ENCODE measurements around the gene CC2D1A. TPM values are rescaled to one million over a fixed set of nuclear protein-coding genes. Genes with fewer than 3 reads are reported as not detected.

The CC2D1A gene
- total and polyA plus RNA-seq, 2 experiments from 2014 or later = 23.1 to 39.7 TPM

DNA sequence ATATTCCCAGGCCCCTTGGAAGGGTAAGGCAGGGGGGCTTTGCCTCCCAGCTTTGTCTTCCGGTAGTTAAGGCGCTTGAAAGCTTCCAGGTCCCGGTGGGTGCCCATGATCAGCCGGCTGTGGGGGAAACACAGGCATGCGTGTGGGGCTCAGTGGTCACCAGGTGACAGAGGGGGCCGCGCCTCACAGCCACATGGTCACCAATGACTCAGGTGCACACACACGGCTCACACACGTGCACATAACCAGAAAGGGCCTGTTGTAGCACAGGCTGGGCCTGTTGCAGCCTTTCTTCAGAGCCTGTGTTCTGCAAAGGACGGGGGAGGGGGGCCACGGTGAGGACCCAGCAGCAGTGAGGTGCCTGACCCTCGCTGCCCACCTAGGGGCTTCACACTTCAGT lies 23.2 kb upstream of the CC2D1A start (continued):
- TF ChIP-seq, protein P1, sequence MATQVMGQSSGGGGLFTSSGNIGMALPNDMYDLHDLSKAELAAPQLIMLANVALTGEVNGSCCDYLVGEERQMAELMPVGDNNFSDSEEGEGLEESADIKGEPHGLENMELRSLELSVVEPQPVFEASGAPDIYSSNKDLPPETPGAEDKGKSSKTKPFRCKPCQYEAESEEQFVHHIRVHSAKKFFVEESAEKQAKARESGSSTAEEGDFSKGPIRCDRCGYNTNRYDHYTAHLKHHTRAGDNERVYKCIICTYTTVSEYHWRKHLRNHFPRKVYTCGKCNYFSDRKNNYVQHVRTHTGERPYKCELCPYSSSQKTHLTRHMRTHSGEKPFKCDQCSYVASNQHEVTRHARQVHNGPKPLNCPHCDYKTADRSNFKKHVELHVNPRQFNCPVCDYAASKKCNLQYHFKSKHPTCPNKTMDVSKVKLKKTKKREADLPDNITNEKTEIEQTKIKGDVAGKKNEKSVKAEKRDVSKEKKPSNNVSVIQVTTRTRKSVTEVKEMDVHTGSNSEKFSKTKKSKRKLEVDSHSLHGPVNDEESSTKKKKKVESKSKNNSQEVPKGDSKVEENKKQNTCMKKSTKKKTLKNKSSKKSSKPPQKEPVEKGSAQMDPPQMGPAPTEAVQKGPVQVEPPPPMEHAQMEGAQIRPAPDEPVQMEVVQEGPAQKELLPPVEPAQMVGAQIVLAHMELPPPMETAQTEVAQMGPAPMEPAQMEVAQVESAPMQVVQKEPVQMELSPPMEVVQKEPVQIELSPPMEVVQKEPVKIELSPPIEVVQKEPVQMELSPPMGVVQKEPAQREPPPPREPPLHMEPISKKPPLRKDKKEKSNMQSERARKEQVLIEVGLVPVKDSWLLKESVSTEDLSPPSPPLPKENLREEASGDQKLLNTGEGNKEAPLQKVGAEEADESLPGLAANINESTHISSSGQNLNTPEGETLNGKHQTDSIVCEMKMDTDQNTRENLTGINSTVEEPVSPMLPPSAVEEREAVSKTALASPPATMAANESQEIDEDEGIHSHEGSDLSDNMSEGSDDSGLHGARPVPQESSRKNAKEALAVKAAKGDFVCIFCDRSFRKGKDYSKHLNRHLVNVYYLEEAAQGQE (IDR thresholded peaks at IDR 0.05; ENCODE audit: unreplicated experiment) = no peak
- TF ChIP-seq NANOG (IDR thresholded peaks at IDR 0.05; ENCODE audit: borderline replicate concordance) (no peak), POLR2AphosphoS5 (IDR thresholded peaks at IDR 0.05; ENCODE audit: low read depth) (no peak), EZH2phosphoT487 (IDR thresholded peaks at IDR 0.05; ENCODE audit: unreplicated experiment) (no peak)
- TF ChIP-seq, protein P2, sequence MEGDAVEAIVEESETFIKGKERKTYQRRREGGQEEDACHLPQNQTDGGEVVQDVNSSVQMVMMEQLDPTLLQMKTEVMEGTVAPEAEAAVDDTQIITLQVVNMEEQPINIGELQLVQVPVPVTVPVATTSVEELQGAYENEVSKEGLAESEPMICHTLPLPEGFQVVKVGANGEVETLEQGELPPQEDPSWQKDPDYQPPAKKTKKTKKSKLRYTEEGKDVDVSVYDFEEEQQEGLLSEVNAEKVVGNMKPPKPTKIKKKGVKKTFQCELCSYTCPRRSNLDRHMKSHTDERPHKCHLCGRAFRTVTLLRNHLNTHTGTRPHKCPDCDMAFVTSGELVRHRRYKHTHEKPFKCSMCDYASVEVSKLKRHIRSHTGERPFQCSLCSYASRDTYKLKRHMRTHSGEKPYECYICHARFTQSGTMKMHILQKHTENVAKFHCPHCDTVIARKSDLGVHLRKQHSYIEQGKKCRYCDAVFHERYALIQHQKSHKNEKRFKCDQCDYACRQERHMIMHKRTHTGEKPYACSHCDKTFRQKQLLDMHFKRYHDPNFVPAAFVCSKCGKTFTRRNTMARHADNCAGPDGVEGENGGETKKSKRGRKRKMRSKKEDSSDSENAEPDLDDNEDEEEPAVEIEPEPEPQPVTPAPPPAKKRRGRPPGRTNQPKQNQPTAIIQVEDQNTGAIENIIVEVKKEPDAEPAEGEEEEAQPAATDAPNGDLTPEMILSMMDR (conservative IDR thresholded peaks at IDR 0.05; ENCODE audit: low read depth in 2 of 2) = no peak

DNA sequence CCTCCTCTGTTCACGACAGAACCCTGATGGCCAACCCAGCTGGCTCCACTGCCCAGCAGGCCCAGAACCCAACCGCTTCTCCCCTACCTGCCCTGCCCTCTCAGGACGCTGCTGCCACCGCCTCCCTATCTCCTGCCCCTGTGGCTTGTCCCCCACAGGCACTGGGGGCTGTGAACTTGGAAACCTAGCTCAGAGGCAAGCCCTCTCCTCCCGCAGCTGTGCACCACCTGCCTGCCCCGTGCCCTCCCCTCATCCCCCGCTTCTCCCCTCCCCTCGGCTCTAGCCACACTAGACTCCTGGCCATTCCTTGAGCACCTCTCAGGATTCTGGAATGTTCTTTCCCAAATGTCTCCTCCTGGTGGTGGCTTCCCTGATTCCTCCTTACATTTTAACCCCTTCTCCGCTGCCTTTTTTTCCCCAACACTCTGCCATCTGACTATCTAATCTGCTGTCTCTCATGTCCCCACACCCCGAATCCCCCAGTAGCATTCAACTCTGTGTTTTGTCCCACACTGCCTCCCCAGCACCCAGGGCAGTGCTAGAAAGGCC lies 22.4 kb upstream of the CC2D1A start:
- Mint-ChIP-seq H3K27me3 (ENCODE audit: insufficient read depth, low read depth, poor library complexity) (peaks cover 2% of the 10 kb centered on the region), H3K36me3 (ENCODE audit: low read depth) (no peaks in the 10 kb centered on the region), H3K4me1 (peaks cover 26% of the 10 kb centered on the region), H3K9me3 (no peaks in the 10 kb centered on the region), H3K4me3 (no peak overlapping the region; the same call in 2 of the 3 replicates), H3K27ac (no peak overlapping the region)
- H3K79me2 ChIP-seq (replicated peaks; ENCODE audit: insufficient read depth) = no peaks in the 10 kb centered on the region
- H3K4me2 ChIP-seq = no peak overlapping the region
- DNase-seq (ENCODE audit: low spot score) (peak; percentile 77), ATAC-seq (no peak)
- H2AFZ ChIP-seq = no peak overlapping the region
- H4K20me1 ChIP-seq (replicated peaks; ENCODE audit: insufficient read depth) = no peaks in the 10 kb centered on the region
- peaks cover 19% of the 10 kb centered on the region for H3K4me1 ChIP-seq (ENCODE audit: insufficient read depth)
- no peaks in the 10 kb centered on the region for H3K9me2 ChIP-seq (ENCODE audit: insufficient read depth)
- no peak overlapping the region for H3K4me3 ChIP-seq
- no peaks in the 10 kb centered on the region; the same call in 1 of the 2 replicates for H3K27me3 ChIP-seq (ENCODE audit: insufficient read depth)
- TF ChIP-seq STAT1 (IDR thresholded peaks at IDR 0.05; ENCODE audit: unreplicated experiment) = no peak
- TF ChIP-seq, protein P2 (conservative IDR thresholded peaks at IDR 0.05; ENCODE audit: low read depth in 2 of 2) = peak; percentile 48 to 56
- peaks cover 8% of the 10 kb centered on the region for H3F3A ChIP-seq (replicated peaks; ENCODE audit: low read depth)
- H3K27ac ChIP-seq (ENCODE audit: low read depth) = no peak overlapping the region
- no peaks in the 10 kb centered on the region for H3K36me3 ChIP-seq (ENCODE audit: insufficient read depth)
